ENCODE data around the gene ARSD. TPM values are rescaled to one million over a fixed set of nuclear protein-coding genes. Genes with fewer than 3 reads are reported as not detected.

ARSD gene
- total and polyA plus RNA-seq, 4 donors, result 10.8 to 55.4 (median 34.1) TPM

Other genes starting within 250 kb of the ARSD start
- gene CD99, start 238.0 kb downstream of the ARSD start, total RNA-seq, result 100 to 1,000 TPM; 118 to 217 TPM
- gene CD99, start 238.0 kb downstream of the ARSD start, polyA plus RNA-seq, result 100 to 1,000 TPM; 161 to 266 TPM
- gene XG, start 177.3 kb downstream of the ARSD start, total RNA-seq, result under 1 TPM; 0.55 to 0.71 TPM
- under 1 TPM; 0.21 to 0.24 TPM for gene XG, start 177.3 kb downstream of the ARSD start, polyA plus RNA-seq
- gene GYG2, start 100.4 kb downstream of the ARSD start, total RNA-seq, result 1 to 10 TPM; 4.6 to 5.4 TPM
- under 1 TPM; 0.59 to 0.70 TPM for gene GYG2, start 100.4 kb downstream of the ARSD start, polyA plus RNA-seq
- not detected for gene ARSH, start 77.2 kb upstream of the ARSD start, total RNA-seq
- gene ARSH, start 77.2 kb upstream of the ARSD start, polyA plus RNA-seq, result under 1 TPM in 1 of 2 donors, not detected in 1; 0.02 TPM
- gene ARSF, start 112.1 kb upstream of the ARSD start, total RNA-seq, result under 1 TPM in 1 of 2 donors, not detected in 1; 0.28 TPM
- not detected for gene ARSF, start 112.1 kb upstream of the ARSD start, polyA plus RNA-seq